GM23338 (cell line): ENCODE measurements around the gene MRGPRE. TPM values are rescaled to one million over a fixed set of nuclear protein-coding genes. Genes with fewer than 3 reads are reported as not detected.

Source experiments
- ATAC-seq: fragments of 200-7000 bp; cut with Tn5 transposase; 3 replicates; pipeline ENCODE4 v1.9.1; 2020
- DNase-seq: peaks from one replicate; pipeline ENCODE4 v3.0.0-alpha.2; 2015; ENCODE audit warnings: low spot score
- H2AFZ ChIP-seq: fragments of 200-600 bp; sonication (generic); 2 replicates; pipeline ENCODE4 v1.8.0; 2016; ENCODE audit warnings: antibody characterized with exemption, mild to moderate bottlenecking, moderate library complexity
- H3F3A ChIP-seq: fragments of 200-600 bp; sonication (generic); replicated peaks from 2 replicates; pipeline ENCODE4 v1.8.0; 2017; ENCODE audit warnings: antibody characterized with exemption, mixed run types, low read depth
- H3K27ac ChIP-seq: fragments of 200-600 bp; sonication (generic); 2 replicates; pipeline ENCODE4 v1.6.1; 2016; ENCODE audit warnings: low read depth
- H3K27me3 ChIP-seq: fragments of 200-600 bp; sonication (generic); 2 replicates; pipeline ENCODE4 v1.8.0; 2016; ENCODE audit warnings: mild to moderate bottlenecking, mixed run types, moderate library complexity; ENCODE audit not compliant: insufficient read depth
- H3K36me3 ChIP-seq: fragments of 200-600 bp; sonication (generic); 2 replicates; pipeline ENCODE4 v1.8.0; 2016; ENCODE audit warnings: mild to moderate bottlenecking; ENCODE audit not compliant: insufficient read depth
- H3K4me1 ChIP-seq: fragments of 200-600 bp; sonication (generic); 2 replicates; pipeline ENCODE4 v1.8.0; 2016; ENCODE audit warnings: mild to moderate bottlenecking, moderate library complexity; ENCODE audit not compliant: insufficient read depth
- H3K4me2 ChIP-seq: fragments of 200-600 bp; sonication (generic); 2 replicates; pipeline ENCODE4 v1.7.1; 2017; ENCODE audit warnings: mixed run types
- H3K4me3 ChIP-seq: fragments of 200-600 bp; sonication (generic); 2 replicates; pipeline ENCODE4 v1.6.1; 2016; ENCODE audit warnings: mixed run types
- H3K79me2 ChIP-seq: fragments of 200-600 bp; sonication (generic); replicated peaks from 2 replicates; pipeline ENCODE4 v1.8.0; 2017; ENCODE audit warnings: mild to moderate bottlenecking; ENCODE audit not compliant: insufficient read depth
- H3K9me2 ChIP-seq: fragments of 200-600 bp; sonication (generic); 2 replicates; pipeline ENCODE4 v1.8.0; 2017; ENCODE audit not compliant: insufficient read depth
- H4K20me1 ChIP-seq: fragments of 200-600 bp; sonication (generic); replicated peaks from 2 replicates; pipeline ENCODE4 v1.8.0; 2017; ENCODE audit warnings: mild to moderate bottlenecking; ENCODE audit not compliant: insufficient read depth
- H3K27ac Mint-ChIP-seq: 2 replicates; pipeline ENCODE4 v1.8.0; 2020; ENCODE audit warnings: inconsistent platforms, mild to moderate bottlenecking, moderate library complexity, mixed read lengths
- H3K27me3 Mint-ChIP-seq: 3 replicates; pipeline ENCODE4 v1.8.0; 2022; ENCODE audit warnings: low read depth, mild to moderate bottlenecking, moderate library complexity, mixed read lengths, inconsistent platforms; ENCODE audit not compliant: insufficient read depth, poor library complexity
- H3K36me3 Mint-ChIP-seq: 3 replicates; pipeline ENCODE4 v1.8.0; 2021; ENCODE audit warnings: low read depth, mild to moderate bottlenecking, inconsistent platforms, moderate library complexity, mixed read lengths
- H3K4me1 Mint-ChIP-seq: 3 replicates; pipeline ENCODE4 v1.8.0; 2020; ENCODE audit warnings: mild to moderate bottlenecking, inconsistent platforms, mixed read lengths
- H3K4me3 Mint-ChIP-seq: 3 replicates; pipeline ENCODE4 v1.8.0; 2021; ENCODE audit warnings: moderate library complexity, mild to moderate bottlenecking, inconsistent platforms, mixed read lengths
- H3K9me3 Mint-ChIP-seq: 3 replicates; pipeline ENCODE4 v1.8.0; 2020; ENCODE audit warnings: moderate library complexity, mild to moderate bottlenecking, inconsistent platforms, mixed read lengths
- CREB1 ChIP-seq: fragments of 250-450 bp; sonication (Bioruptor Pico); IDR thresholded peaks from 2 replicates; pipeline ENCODE4 v1.5.0; 2020; ENCODE audit warnings: low read depth, mild to moderate bottlenecking, moderate library complexity
- ETS1 ChIP-seq: IDR thresholded peaks from 2 replicates; pipeline ENCODE4 v1.6.1; 2016; ENCODE audit warnings: antibody characterized with exemption
- EZH2 ChIP-seq: fragments of 200-600 bp; sonication (generic); IDR thresholded peaks from one replicate; pipeline ENCODE4 v1.8.0; 2017; ENCODE audit warnings: antibody characterized with exemption, mild to moderate bottlenecking, low read depth; ENCODE audit not compliant: unreplicated experiment
- EZH2phosphoT487 ChIP-seq: fragments of 200-600 bp; sonication (generic); IDR thresholded peaks from one replicate; pipeline ENCODE4 v1.8.1; 2018; ENCODE audit warnings: antibody characterized with exemption; ENCODE audit not compliant: unreplicated experiment
- JUNB ChIP-seq: IDR thresholded peaks from one replicate; pipeline ENCODE4 v1.6.1; 2016; ENCODE audit warnings: antibody characterized with exemption; ENCODE audit not compliant: unreplicated experiment
- NANOG ChIP-seq: IDR thresholded peaks from 2 replicates; pipeline ENCODE4 v1.6.1; 2016; ENCODE audit warnings: antibody characterized with exemption, borderline replicate concordance
- POLR2AphosphoS5 ChIP-seq: IDR thresholded peaks from 2 replicates; pipeline ENCODE4 v1.6.1; 2016; ENCODE audit warnings: antibody characterized with exemption, low read depth
- STAT1 ChIP-seq: IDR thresholded peaks from one replicate; pipeline ENCODE4 v1.6.1; 2016; ENCODE audit warnings: antibody characterized with exemption; ENCODE audit not compliant: unreplicated experiment
- ZNF114 ChIP-seq: fragments of 250-450 bp; sonication (Bioruptor Pico); IDR thresholded peaks from 2 replicates; pipeline ENCODE4 v1.5.0; 2020; ENCODE audit warnings: mild to moderate bottlenecking, moderate library complexity
- ZNF331 ChIP-seq: fragments of 250-450 bp; sonication (Bioruptor Pico); IDR thresholded peaks from 2 replicates; pipeline ENCODE4 v1.5.0; 2020; ENCODE audit warnings: low read depth, mild to moderate bottlenecking, moderate library complexity
- polyA plus RNA-seq: library from polyadenylated mRNA; unstranded; fragments of >200 nt; fragmentation: Nextera tagmentation; extraction: Ambion mirVana; gene quantifications from 2 replicates; pipeline ENCODE4 v1.2.1, GENCODE V29; 2016
- total RNA-seq: library from RNA; depleted of rRNA; stranded (reverse); fragments of >200 nt; shearing (Covaris generic); gene quantifications from 2 replicates; pipeline ENCODE4 v1.2.3, GENCODE V29; 2014
- TF ChIP-seq, protein P1 (sequence below): fragments of 250-450 bp; sonication (Bioruptor Pico); IDR thresholded peaks from 2 replicates; pipeline ENCODE4 v1.5.0; 2020; ENCODE audit warnings: mild to moderate bottlenecking, moderate library complexity
- TF ChIP-seq, protein P2 (sequence below), 2 experiments: fragments of 200-600 bp in 1 of 2; sonication (generic) in 1 of 2; conservative IDR thresholded peaks; 2 replicates each; pipeline versions ENCODE4 v1.5.1 to v1.6.1; 2016 to 2017; ENCODE audit warnings: antibody characterized with exemption in 2 of 2, low read depth in 2 of 2, mild to moderate bottlenecking in 2 of 2, moderate library complexity in 1 of 2

Gene MRGPRE
- total and polyA plus RNA-seq, 2 experiments from 2014 or later, result not detected

- H3K27me3 ChIP-seq, result no peaks in the 10 kb centered on the region
- no peaks in the 10 kb centered on the region for H3K79me2 ChIP-seq
- Mint-ChIP-seq H3K36me3 (no peaks in the 10 kb centered on the region; the same call in 1 of the 3 replicates), H3K27ac (no peak overlapping the region), H3K4me1 (peaks cover 45% of the 10 kb centered on the region), H3K4me3 (no peak overlapping the region), H3K27me3 (peaks cover 22% of the 10 kb centered on the region), H3K9me3 (0 out of 3 replicates have a peak, but pooled peaks cover 3% of the 10 kb centered on the region)
- 0 out of 2 replicates have a peak, but pooled peaks cover 3% of the 10 kb centered on the region for H3K9me2 ChIP-seq
- ATAC-seq (no peak), DNase-seq (no peak)
- no peak overlapping the region for H3K4me3 ChIP-seq
- H3K36me3 ChIP-seq, result no peaks in the 10 kb centered on the region
- H3K4me2 ChIP-seq, result no peak overlapping the region
- peaks cover 22% of the 10 kb centered on the region for H3K4me1 ChIP-seq
- no peak for TF ChIP-seq ZNF114 (CRISPR knock-in tag)
- no peaks in the 10 kb centered on the region for H4K20me1 ChIP-seq
- 0 out of 2 replicates have a peak, but pooled peaks cover 4% of the 10 kb centered on the region for H3F3A ChIP-seq
- H2AFZ ChIP-seq, result no peak overlapping the region
- H3K27ac ChIP-seq, result no peak overlapping the region
These were observed 40.5 kb downstream of the MRGPRE start for GRCh38 chr11:3191586-3192324.

- Mint-ChIP-seq H3K27me3 (peaks cover 17% of the 10 kb centered on the region), H3K4me3 (no peak overlapping the region), H3K27ac (no peak overlapping the region)
- TF ChIP-seq NANOG (no peak), ZNF331 (CRISPR knock-in tag) (no peak), EZH2 (no peak), CREB1 (CRISPR knock-in tag) (no peak), ETS1 (no peak), JUNB (no peak), STAT1 (no peak), POLR2AphosphoS5 (no peak), EZH2phosphoT487 (no peak)
- TF ChIP-seq, protein P1, sequence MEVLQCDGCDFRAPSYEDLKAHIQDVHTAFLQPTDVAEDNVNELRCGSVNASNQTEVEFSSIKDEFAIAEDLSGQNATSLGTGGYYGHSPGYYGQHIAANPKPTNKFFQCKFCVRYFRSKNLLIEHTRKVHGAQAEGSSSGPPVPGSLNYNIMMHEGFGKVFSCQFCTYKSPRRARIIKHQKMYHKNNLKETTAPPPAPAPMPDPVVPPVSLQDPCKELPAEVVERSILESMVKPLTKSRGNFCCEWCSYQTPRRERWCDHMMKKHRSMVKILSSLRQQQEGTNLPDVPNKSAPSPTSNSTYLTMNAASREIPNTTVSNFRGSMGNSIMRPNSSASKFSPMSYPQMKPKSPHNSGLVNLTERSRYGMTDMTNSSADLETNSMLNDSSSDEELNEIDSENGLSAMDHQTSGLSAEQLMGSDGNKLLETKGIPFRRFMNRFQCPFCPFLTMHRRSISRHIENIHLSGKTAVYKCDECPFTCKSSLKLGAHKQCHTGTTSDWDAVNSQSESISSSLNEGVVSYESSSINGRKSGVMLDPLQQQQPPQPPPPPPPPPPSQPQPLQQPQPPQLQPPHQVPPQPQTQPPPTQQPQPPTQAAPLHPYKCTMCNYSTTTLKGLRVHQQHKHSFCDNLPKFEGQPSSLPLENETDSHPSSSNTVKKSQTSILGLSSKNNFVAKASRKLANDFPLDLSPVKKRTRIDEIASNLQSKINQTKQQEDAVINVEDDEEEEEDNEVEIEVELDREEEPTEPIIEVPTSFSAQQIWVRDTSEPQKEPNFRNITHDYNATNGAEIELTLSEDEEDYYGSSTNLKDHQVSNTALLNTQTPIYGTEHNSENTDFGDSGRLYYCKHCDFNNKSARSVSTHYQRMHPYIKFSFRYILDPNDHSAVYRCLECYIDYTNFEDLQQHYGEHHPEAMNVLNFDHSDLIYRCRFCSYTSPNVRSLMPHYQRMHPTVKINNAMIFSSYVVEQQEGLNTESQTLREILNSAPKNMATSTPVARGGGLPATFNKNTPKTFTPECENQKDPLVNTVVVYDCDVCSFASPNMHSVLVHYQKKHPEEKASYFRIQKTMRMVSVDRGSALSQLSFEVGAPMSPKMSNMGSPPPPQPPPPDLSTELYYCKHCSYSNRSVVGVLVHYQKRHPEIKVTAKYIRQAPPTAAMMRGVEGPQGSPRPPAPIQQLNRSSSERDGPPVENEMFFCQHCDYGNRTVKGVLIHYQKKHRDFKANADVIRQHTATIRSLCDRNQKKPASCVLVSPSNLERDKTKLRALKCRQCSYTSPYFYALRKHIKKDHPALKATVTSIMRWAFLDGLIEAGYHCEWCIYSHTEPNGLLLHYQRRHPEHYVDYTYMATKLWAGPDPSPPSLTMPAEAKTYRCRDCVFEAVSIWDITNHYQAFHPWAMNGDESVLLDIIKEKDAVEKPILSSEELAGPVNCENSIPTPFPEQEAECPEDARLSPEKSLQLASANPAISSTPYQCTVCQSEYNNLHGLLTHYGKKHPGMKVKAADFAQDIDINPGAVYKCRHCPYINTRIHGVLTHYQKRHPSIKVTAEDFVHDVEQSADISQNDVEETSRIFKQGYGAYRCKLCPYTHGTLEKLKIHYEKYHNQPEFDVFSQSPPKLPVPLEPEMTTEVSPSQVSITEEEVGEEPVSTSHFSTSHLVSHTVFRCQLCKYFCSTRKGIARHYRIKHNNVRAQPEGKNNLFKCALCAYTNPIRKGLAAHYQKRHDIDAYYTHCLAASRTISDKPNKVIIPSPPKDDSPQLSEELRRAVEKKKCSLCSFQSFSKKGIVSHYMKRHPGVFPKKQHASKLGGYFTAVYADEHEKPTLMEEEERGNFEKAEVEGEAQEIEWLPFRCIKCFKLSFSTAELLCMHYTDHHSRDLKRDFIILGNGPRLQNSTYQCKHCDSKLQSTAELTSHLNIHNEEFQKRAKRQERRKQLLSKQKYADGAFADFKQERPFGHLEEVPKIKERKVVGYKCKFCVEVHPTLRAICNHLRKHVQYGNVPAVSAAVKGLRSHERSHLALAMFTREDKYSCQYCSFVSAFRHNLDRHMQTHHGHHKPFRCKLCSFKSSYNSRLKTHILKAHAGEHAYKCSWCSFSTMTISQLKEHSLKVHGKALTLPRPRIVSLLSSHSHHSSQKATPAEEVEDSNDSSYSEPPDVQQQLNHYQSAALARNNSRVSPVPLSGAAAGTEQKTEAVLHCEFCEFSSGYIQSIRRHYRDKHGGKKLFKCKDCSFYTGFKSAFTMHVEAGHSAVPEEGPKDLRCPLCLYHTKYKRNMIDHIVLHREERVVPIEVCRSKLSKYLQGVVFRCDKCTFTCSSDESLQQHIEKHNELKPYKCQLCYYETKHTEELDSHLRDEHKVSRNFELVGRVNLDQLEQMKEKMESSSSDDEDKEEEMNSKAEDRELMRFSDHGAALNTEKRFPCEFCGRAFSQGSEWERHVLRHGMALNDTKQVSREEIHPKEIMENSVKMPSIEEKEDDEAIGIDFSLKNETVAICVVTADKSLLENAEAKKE (CRISPR knock-in tag), result no peak
- TF ChIP-seq, protein P2, sequence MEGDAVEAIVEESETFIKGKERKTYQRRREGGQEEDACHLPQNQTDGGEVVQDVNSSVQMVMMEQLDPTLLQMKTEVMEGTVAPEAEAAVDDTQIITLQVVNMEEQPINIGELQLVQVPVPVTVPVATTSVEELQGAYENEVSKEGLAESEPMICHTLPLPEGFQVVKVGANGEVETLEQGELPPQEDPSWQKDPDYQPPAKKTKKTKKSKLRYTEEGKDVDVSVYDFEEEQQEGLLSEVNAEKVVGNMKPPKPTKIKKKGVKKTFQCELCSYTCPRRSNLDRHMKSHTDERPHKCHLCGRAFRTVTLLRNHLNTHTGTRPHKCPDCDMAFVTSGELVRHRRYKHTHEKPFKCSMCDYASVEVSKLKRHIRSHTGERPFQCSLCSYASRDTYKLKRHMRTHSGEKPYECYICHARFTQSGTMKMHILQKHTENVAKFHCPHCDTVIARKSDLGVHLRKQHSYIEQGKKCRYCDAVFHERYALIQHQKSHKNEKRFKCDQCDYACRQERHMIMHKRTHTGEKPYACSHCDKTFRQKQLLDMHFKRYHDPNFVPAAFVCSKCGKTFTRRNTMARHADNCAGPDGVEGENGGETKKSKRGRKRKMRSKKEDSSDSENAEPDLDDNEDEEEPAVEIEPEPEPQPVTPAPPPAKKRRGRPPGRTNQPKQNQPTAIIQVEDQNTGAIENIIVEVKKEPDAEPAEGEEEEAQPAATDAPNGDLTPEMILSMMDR (conservative IDR thresholded peaks at IDR 0.05; ENCODE audit: low read depth in 2 of 2), result no peak
These were observed 41.6 kb downstream of the MRGPRE start for GRCh38 chr11:3190600-3190999.

More at GRCh38 chr11:3190600-3190999, 41.6 kb downstream of the MRGPRE start:
- DNase-seq, result no peak
- no peak for ATAC-seq
- Mint-ChIP-seq H3K36me3 (no peaks in the 10 kb centered on the region; the same call in 1 of the 3 replicates), H3K4me1 (peaks cover 42% of the 10 kb centered on the region), H3K9me3 (0 out of 3 replicates have a peak, but pooled peaks cover 3% of the 10 kb centered on the region)
- Histone ChIP-seq H3K9me2 (0 out of 2 replicates have a peak, but pooled peaks cover 3% of the 10 kb centered on the region), H3F3A (0 out of 2 replicates have a peak, but pooled peaks cover 4% of the 10 kb centered on the region), H3K4me3 (no peak overlapping the region), H3K27me3 (no peaks in the 10 kb centered on the region), H2AFZ (no peak overlapping the region), H3K79me2 (no peaks in the 10 kb centered on the region), H3K4me1 (peaks cover 22% of the 10 kb centered on the region), H3K4me2 (no peak overlapping the region), H3K36me3 (no peaks in the 10 kb centered on the region), H4K20me1 (no peaks in the 10 kb centered on the region), H3K27ac (no peak overlapping the region)
